HFFc6 (cell line): ENCODE measurements around the gene SLC16A10. TPM values are rescaled to one million over a fixed set of nuclear protein-coding genes. Genes with fewer than 3 reads are reported as not detected.

ENCODE experiments used
- DNase-seq: peaks from one replicate; pipeline ENCODE4 v3.0.0-alpha.2; 2018
- H3K27ac Mint-ChIP-seq: 2 replicates; pipeline ENCODE4 v1.8.0; 2020; ENCODE audit warnings: mild to moderate bottlenecking, mixed read lengths
- H3K27me3 Mint-ChIP-seq: 2 replicates; pipeline ENCODE4 v1.8.0; 2021; ENCODE audit warnings: mild to moderate bottlenecking, moderate library complexity, mixed read lengths; ENCODE audit not compliant: insufficient read depth
- H3K36me3 Mint-ChIP-seq: 2 replicates; pipeline ENCODE4 v1.8.0; 2021; ENCODE audit warnings: low read depth, mixed read lengths
- H3K4me1 Mint-ChIP-seq: 2 replicates; pipeline ENCODE4 v1.8.0; 2020; ENCODE audit warnings: low read depth, mixed read lengths
- H3K4me3 Mint-ChIP-seq: 2 replicates; pipeline ENCODE4 v1.8.0; 2020; ENCODE audit warnings: mild to moderate bottlenecking, moderate library complexity, mixed read lengths
- H3K9me3 Mint-ChIP-seq: 2 replicates; pipeline ENCODE4 v1.8.0; 2020; ENCODE audit warnings: mild to moderate bottlenecking, mixed read lengths
- total RNA-seq, 6 experiments: library from RNA; stranded (reverse); fragmentation: NEBNext Ultra II Directional; extraction: Animal tissue kit (Norgen Biotek cat#: 25700); gene quantifications; 2 replicates in 1 of 6; 3 replicates in 5 of 6; pipeline ENCODE4 v1.2.3, GENCODE V29; 2021
- TF ChIP-seq, protein P1 (sequence below): fragments of 200-600 bp; sonication (generic); IDR thresholded peaks from 2 replicates; pipeline ENCODE4 v1.5.0; 2021; ENCODE audit warnings: antibody characterized with exemption, mild to moderate bottlenecking

SLC16A10 gene
- total RNA-seq, 6 experiments from 2014 or later, result not detected

DNA sequence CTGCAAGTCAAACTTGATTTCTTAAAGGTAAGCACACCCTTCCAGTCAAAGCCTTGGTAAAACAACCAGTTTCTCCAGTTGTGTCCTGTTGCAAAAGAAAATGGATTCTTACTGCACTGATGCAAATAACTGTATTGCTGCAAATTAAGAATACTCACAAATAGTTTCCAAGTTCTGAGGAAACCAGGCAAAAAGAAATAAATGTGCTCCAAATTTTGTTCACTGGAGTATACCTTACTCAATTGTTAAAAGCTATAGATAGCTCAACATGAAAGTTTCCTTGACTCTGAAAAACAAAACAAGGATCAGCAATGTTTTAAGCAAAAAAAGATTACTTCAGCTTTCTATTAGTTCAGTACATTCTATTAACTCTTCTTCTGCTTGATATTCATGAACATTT lies 75.2 kb downstream of the SLC16A10 start:
- H3K9me3 Mint-ChIP-seq, result peaks cover 6% of the 10 kb centered on the region
- no peak overlapping the region for H3K27ac Mint-ChIP-seq
- no peaks in the 10 kb centered on the region for H3K4me1 Mint-ChIP-seq
- TF ChIP-seq, protein P1, sequence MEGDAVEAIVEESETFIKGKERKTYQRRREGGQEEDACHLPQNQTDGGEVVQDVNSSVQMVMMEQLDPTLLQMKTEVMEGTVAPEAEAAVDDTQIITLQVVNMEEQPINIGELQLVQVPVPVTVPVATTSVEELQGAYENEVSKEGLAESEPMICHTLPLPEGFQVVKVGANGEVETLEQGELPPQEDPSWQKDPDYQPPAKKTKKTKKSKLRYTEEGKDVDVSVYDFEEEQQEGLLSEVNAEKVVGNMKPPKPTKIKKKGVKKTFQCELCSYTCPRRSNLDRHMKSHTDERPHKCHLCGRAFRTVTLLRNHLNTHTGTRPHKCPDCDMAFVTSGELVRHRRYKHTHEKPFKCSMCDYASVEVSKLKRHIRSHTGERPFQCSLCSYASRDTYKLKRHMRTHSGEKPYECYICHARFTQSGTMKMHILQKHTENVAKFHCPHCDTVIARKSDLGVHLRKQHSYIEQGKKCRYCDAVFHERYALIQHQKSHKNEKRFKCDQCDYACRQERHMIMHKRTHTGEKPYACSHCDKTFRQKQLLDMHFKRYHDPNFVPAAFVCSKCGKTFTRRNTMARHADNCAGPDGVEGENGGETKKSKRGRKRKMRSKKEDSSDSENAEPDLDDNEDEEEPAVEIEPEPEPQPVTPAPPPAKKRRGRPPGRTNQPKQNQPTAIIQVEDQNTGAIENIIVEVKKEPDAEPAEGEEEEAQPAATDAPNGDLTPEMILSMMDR, result no peak
- H3K36me3 Mint-ChIP-seq, result no peaks in the 10 kb centered on the region
- DNase-seq, result no peak
- H3K4me3 Mint-ChIP-seq, result no peak overlapping the region
- peaks cover 11% of the 10 kb centered on the region for H3K27me3 Mint-ChIP-seq

DNA sequence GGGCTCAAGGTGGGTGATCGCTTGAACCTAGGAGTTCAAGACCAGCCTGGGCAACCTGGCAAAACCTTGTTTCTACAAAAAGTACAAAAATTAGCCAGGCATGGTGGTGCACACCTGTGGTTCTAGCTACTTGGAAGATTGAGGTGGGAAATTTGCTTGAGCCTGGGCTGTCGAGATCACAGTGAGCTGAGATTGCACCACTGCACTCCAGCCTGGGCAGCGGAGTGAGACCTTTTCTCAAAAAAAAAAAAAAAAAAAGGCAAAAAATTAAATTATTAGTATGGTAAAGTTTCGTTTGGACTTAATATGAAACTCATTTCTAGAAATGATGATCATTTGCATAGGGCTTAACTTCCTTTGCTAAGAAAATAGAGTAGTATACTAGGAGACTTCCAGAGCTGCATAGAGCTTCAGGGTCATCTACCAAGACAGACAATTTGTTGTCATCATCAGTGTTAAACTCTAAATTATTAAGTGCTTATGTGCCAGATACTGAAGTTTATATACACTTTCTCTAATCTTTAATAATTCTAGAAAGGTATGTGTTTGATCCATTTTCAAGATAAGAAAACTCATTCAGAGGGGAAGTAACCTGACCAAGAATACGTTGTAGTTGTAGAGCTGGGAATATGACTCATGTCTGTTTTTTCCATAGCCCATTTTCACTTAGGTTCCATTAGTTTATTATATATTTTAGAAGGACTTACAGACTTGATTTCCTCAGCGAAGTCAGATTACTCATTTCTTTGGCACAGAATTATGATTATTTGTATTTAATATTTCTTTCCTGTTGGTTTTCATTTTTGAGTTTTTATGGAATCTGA lies 84.5 kb downstream of the SLC16A10 start:
- Mint-ChIP-seq H3K4me1 (no peaks in the 10 kb centered on the region), H3K4me3 (no peak overlapping the region), H3K9me3 (no peaks in the 10 kb centered on the region), H3K36me3 (no peaks in the 10 kb centered on the region), H3K27me3 (peaks cover 6% of the 10 kb centered on the region), H3K27ac (no peak overlapping the region)
- TF ChIP-seq, protein P1, result no peak
- no peak for DNase-seq

DNA sequence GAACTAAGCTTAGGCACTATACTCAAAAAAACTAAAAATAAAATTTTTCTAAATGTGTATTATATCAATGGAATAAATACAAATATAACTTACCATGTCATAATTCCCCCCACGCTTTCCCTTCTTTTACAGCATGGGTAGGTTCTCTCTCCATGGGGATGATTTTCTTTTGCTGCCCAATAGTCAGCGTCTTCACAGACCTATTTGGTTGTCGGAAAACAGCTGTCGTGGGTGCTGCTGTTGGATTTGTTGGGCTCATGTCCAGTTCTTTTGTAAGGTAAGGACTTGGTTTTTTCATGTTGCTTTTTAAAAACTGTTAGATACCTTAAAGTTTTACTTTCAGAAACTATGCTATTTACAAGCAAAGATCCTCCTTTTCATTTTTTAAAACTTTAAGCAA lies 85.3 kb downstream of the SLC16A10 start:
- TF ChIP-seq, protein P1, result no peak
- DNase-seq, result no peak
- no peak overlapping the region for H3K4me3 Mint-ChIP-seq
- no peaks in the 10 kb centered on the region for H3K9me3 Mint-ChIP-seq
- H3K27ac Mint-ChIP-seq, result no peak overlapping the region
- no peaks in the 10 kb centered on the region for H3K36me3 Mint-ChIP-seq
- H3K27me3 Mint-ChIP-seq, result peaks cover 10% of the 10 kb centered on the region
- no peaks in the 10 kb centered on the region for H3K4me1 Mint-ChIP-seq

DNA sequence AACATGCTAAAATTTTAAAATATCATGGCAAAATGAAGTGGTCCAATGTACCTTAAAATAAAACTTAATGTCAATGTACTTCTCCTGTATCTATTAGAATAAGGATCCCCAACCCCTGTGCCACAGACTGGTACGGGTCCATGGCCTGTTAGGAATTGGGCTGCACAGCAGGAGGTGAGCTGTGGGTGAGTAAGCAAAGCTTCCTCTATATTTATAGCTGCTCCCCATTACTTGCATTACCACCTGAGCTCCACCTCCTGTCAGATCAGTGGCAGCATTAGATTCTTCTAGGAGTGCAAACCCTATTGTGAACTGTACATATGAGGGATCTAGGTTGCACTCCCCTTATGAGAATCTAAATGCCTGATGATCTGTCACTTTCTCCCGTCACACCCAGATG lies 86.0 kb downstream of the SLC16A10 start:
- Mint-ChIP-seq H3K4me3 (no peak overlapping the region), H3K36me3 (no peaks in the 10 kb centered on the region), H3K27me3 (peaks cover 16% of the 10 kb centered on the region), H3K4me1 (no peaks in the 10 kb centered on the region), H3K9me3 (no peaks in the 10 kb centered on the region), H3K27ac (no peak overlapping the region)
- DNase-seq, result no peak
- TF ChIP-seq, protein P1, result no peak

DNA sequence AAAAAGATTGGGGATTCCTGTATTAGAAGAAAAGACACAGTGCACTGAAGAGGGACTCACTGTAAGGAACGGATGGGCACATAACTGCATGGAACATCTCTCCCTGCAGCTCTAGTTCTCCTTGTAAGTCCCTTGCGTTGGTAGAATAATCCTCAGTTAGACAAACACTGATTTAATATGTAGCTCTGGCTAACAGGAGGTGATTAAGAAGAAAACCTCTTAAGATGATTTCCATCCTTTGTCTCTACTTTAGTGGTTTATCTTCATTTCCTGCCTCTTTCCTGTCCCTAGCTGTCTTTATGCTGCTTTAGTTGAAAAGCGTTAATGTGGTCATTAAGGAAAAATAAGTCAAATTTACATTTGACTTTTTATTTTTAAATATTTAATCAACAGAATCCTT lies 86.6 kb downstream of the SLC16A10 start:
- Mint-ChIP-seq H3K4me1 (no peaks in the 10 kb centered on the region), H3K4me3 (no peak overlapping the region), H3K36me3 (no peaks in the 10 kb centered on the region), H3K27me3 (peaks cover 17% of the 10 kb centered on the region), H3K9me3 (no peaks in the 10 kb centered on the region), H3K27ac (no peak overlapping the region)
- no peak for DNase-seq
- TF ChIP-seq, protein P1, result no peak
